Transverse colon (tissue), 3 donors: ENCODE measurements around the gene COL4A6.

ENCODE experiments used
- POLR2A ChIP-seq: fragments of 450-650 bp; IDR thresholded peaks from one replicate; pipeline ENCODE4 v1.6.1; 2016; ENCODE audit warnings: antibody characterized with exemption, mild to moderate bottlenecking, moderate library complexity
- POLR2AphosphoS5 ChIP-seq, 3 donors: sonication (generic); formaldehyde crosslinking; IDR thresholded peaks; one replicate each; pipeline ENCODE4 v1.6.1; 2016; ENCODE audit warnings: antibody characterized with exemption in 3 of 3

GRCh38 chrX:108323751-108324150 lies 114.5 kb downstream of the COL4A6 start:
- TF ChIP-seq POLR2AphosphoS5 (IDR thresholded peaks at IDR 0.05) (no peak), POLR2A (no peak)
